ENCODE measurements around the gene FOXN3.

The FOXN3 gene

GRCh38 chr14:89368490-89369477, 48.2 kb downstream of the FOXN3 start:
- no peak overlapping the region for H3K4me3 ChIP-seq (replicated peaks; ENCODE audit: insufficient read depth, low read length)
- no peak overlapping the region for H3K27ac ChIP-seq (replicated peaks)
- no peak for DNase-seq (ENCODE audit: low read depth in 1 of 2, low spot score in 1 of 2)
- TF ChIP-seq, protein P1, sequence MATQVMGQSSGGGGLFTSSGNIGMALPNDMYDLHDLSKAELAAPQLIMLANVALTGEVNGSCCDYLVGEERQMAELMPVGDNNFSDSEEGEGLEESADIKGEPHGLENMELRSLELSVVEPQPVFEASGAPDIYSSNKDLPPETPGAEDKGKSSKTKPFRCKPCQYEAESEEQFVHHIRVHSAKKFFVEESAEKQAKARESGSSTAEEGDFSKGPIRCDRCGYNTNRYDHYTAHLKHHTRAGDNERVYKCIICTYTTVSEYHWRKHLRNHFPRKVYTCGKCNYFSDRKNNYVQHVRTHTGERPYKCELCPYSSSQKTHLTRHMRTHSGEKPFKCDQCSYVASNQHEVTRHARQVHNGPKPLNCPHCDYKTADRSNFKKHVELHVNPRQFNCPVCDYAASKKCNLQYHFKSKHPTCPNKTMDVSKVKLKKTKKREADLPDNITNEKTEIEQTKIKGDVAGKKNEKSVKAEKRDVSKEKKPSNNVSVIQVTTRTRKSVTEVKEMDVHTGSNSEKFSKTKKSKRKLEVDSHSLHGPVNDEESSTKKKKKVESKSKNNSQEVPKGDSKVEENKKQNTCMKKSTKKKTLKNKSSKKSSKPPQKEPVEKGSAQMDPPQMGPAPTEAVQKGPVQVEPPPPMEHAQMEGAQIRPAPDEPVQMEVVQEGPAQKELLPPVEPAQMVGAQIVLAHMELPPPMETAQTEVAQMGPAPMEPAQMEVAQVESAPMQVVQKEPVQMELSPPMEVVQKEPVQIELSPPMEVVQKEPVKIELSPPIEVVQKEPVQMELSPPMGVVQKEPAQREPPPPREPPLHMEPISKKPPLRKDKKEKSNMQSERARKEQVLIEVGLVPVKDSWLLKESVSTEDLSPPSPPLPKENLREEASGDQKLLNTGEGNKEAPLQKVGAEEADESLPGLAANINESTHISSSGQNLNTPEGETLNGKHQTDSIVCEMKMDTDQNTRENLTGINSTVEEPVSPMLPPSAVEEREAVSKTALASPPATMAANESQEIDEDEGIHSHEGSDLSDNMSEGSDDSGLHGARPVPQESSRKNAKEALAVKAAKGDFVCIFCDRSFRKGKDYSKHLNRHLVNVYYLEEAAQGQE (IDR thresholded peaks at IDR 0.05; ENCODE audit: insufficient replicate concordance, low read depth): no peak
- no peak for TF ChIP-seq POLR2AphosphoS5 (IDR thresholded peaks at IDR 0.05; ENCODE audit: low read depth)
- TF ChIP-seq SPI1 (IDR thresholded peaks at IDR 0.05; ENCODE audit: borderline replicate concordance, low read depth): no peak
- no peak for TF ChIP-seq CTCF (IDR thresholded peaks at IDR 0.05; ENCODE audit: insufficient read depth, low read length)
- no peak for TF ChIP-seq GABPA (IDR thresholded peaks at IDR 0.05; ENCODE audit: low read depth)
- H3K27me3 ChIP-seq (ENCODE audit: insufficient read depth, poor library complexity, severe bottlenecking): no peaks in the 10 kb centered on the region

- Histone ChIP-seq H3K27me3 (ENCODE audit: insufficient read depth, poor library complexity, severe bottlenecking) (no peaks in the 10 kb centered on the region), H3K27ac (replicated peaks) (peak overlapping the region; percentile 72), H3K4me3 (replicated peaks; ENCODE audit: insufficient read depth, low read length) (no peak overlapping the region)
- no peak for TF ChIP-seq POLR2AphosphoS5 (IDR thresholded peaks at IDR 0.05; ENCODE audit: low read depth)
- TF ChIP-seq GABPA (IDR thresholded peaks at IDR 0.05; ENCODE audit: low read depth): no peak
- no peak for TF ChIP-seq CTCF (IDR thresholded peaks at IDR 0.05; ENCODE audit: insufficient read depth, low read length)
- TF ChIP-seq, protein P1 (IDR thresholded peaks at IDR 0.05; ENCODE audit: insufficient replicate concordance, low read depth): no peak
- TF ChIP-seq SPI1 (IDR thresholded peaks at IDR 0.05; ENCODE audit: borderline replicate concordance, low read depth): no peak
- DNase-seq (ENCODE audit: low read depth in 1 of 2, low spot score in 1 of 2): no peak
Measured at GRCh38 chr14:89367779-89368120, 49.3 kb downstream of the FOXN3 start.

- Histone ChIP-seq H3K27me3 (ENCODE audit: insufficient read depth, poor library complexity, severe bottlenecking) (no peaks in the 10 kb centered on the region), H3K4me3 (replicated peaks; ENCODE audit: insufficient read depth, low read length) (no peak overlapping the region), H3K27ac (replicated peaks) (peak overlapping the region; percentile 72)
- TF ChIP-seq CTCF (IDR thresholded peaks at IDR 0.05; ENCODE audit: insufficient read depth, low read length) (no peak), SPI1 (IDR thresholded peaks at IDR 0.05; ENCODE audit: borderline replicate concordance, low read depth) (no peak), POLR2AphosphoS5 (IDR thresholded peaks at IDR 0.05; ENCODE audit: low read depth) (no peak), GABPA (IDR thresholded peaks at IDR 0.05; ENCODE audit: low read depth) (no peak)
- TF ChIP-seq, protein P1 (IDR thresholded peaks at IDR 0.05; ENCODE audit: insufficient replicate concordance, low read depth): no peak
- no peak for DNase-seq (ENCODE audit: low read depth in 1 of 2, low spot score in 1 of 2)
Measured at GRCh38 chr14:89366864-89367778, 49.9 kb downstream of the FOXN3 start.

All from HL-60 (cell line).